GM12864 (cell line): Measurements from ENCODE around the gene IRGQ.

Experiments used
- DNase-seq: peaks from one replicate; pipeline ENCODE4 v3.0.0-alpha.2; 2011; ENCODE audit warnings: low read depth
- H3K4me3 ChIP-seq: 2 replicates; pipeline ENCODE4 v1.5.1; 2011; ENCODE audit warnings: mild to moderate bottlenecking, low read depth, low read length, control low read depth
- TF ChIP-seq, protein P1 (sequence below): IDR thresholded peaks from 2 replicates; pipeline ENCODE4 v1.5.1; 2011; ENCODE audit warnings: low read depth, mild to moderate bottlenecking, moderate library complexity, low read length, control low read depth, inconsistent platforms; ENCODE audit errors: missing control alignments

The IRGQ gene

DNA sequence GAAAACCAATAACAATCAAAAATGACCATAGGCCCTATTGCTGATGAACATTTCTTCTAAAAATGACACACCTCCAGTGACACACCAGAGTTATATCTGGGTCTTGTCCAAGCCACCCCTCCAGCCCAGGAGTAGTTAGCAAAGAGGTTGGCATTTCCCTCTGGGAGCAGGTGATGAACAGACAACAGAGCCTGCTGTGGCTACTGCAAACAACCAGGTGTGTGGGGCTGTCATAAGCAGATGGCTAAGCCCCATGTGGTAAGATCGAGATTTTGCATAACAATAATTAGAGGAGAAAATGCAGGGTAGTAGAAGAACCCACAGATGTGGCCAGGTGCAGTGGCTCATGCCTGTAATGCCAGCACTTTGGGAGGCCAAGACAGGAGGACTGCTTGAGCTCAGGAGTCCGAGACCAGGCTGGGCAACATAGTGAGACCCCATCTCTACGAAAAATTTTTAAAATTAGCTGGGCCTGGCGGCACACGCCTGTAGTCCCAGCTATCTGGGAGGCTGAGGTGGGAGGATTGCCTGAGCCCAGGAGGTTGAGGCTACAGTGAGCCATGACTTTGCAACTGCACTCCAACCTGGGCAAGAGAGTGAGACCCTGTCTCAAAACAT is 25.7 kb downstream of the IRGQ start:
- no peak overlapping the region for H3K4me3 ChIP-seq
- TF ChIP-seq, protein P1, sequence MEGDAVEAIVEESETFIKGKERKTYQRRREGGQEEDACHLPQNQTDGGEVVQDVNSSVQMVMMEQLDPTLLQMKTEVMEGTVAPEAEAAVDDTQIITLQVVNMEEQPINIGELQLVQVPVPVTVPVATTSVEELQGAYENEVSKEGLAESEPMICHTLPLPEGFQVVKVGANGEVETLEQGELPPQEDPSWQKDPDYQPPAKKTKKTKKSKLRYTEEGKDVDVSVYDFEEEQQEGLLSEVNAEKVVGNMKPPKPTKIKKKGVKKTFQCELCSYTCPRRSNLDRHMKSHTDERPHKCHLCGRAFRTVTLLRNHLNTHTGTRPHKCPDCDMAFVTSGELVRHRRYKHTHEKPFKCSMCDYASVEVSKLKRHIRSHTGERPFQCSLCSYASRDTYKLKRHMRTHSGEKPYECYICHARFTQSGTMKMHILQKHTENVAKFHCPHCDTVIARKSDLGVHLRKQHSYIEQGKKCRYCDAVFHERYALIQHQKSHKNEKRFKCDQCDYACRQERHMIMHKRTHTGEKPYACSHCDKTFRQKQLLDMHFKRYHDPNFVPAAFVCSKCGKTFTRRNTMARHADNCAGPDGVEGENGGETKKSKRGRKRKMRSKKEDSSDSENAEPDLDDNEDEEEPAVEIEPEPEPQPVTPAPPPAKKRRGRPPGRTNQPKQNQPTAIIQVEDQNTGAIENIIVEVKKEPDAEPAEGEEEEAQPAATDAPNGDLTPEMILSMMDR: no peak
- DNase-seq: no peak

DNA sequence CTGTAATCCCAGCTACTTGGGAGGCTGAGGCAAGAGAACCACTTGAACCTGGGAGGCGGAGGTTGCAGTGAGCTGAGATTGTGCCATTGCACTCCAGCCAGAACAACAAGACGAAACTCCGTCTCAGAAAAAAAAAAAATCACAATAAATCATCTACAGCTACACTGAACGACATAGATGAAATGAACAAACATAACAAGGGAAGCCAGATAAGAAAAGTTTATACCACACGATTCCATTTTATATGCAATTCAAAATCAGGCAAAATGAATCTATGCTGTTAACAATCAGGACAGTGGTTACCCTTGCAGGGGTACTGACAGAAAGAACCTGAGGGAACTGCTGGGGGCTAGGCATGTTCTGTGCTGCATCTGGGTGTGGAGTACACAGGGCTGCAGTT is 26.3 kb downstream of the IRGQ start:
- TF ChIP-seq, protein P1: no peak
- no peak overlapping the region for H3K4me3 ChIP-seq
- no peak for DNase-seq

DNA sequence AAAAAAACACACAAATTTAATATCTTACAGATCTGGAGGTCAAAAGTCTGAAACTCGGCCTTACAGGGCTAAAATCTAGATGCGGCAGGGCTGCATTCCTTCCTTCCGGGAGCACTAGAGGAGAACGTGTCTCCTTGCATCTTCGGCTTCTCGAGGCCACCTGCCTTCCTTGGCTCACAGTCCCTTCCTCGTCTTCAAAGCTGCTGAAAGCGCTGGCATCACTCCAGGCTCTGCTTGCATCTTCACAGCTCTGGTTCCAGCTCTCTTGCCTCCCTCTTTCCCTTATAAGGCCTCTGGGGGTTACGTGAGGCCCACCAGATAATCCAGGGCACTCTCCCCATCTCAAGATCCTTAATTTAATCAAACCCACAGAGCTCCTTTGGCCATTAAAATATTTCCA is 31.1 kb downstream of the IRGQ start:
- H3K4me3 ChIP-seq: no peak overlapping the region
- DNase-seq: no peak
- TF ChIP-seq, protein P1: no peak

DNA sequence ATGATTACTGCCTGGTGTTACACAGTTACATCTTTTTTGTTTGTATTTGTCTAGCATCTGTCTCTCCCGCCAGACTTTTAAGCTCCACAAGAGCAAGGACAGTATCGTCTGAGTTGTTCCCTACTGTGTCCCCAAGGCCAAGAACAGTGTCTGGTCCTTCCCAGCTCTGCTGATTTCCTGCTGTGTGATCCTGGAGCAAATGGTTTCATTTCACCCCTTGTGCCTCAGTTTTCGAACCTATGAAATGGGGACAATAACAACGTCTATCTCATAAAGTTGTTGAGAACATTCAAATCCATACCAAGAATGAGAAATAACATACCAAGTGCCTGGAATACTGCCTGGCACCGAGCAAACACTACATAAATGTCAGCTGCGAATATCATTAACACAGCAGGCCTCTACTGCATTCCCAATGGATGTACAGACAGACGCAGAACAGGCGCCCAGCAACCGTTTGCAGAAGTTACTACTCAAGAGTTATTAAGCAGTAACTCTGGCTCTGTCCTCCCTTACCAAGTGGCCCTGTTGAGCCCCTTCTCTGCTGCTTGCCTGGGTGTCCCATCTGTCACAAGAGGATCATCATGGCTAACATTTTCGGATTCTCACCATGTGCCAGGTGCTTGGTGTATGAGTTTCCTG is 32.0 kb downstream of the IRGQ start:
- no peak for DNase-seq
- TF ChIP-seq, protein P1: no peak
- no peak overlapping the region for H3K4me3 ChIP-seq

DNA sequence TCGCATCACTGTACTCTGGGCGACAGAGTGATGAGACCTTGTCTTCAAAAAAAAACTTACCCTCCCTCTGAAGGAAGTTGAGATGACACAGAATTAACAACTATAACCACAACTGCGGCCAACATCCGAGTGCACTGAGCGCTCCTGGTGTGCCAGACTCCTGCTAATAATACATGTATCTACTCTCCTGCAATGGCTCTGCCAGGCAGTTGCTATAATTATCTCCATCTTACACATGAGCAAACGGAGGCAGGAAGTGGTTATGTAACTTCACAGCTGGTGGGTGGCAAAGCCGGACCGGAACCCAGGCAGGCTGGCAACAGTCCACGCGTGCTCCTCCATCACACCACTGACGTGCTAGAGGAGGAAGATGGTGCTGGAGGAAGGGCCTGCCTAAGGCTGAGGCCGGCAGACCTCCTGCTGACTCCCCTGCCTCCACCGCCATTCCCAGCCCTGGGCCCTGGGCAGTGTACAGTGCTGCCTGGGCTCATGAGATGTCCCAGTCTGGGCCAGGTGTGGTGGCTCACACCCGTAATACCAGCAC is 33.2 kb downstream of the IRGQ start:
- DNase-seq: peak; percentile 48
- TF ChIP-seq, protein P1: no peak
- H3K4me3 ChIP-seq: no peak overlapping the region

DNA sequence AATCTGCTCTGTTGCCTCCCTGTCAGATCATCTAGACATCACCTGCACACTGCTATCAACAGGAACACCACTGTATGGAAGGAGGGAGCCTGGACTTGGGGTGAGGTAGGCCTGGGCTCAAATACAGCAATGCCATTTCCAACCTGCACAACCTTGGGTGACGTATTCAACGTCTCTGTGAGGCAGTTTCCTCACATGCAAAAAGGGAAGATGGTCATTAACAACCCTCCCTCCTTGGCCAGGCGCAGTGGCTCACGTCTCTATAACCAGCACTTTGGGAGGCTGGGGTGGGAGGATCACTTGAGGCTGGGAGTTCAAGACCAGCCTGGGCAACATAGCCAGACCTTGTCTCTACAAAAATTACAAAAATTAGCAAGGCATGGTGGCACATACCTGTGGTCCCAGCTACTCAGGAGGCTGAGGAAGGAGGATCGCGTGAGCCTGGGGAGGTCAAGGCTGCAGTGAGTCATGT is 33.7 kb downstream of the IRGQ start:
- TF ChIP-seq, protein P1: no peak
- H3K4me3 ChIP-seq: no peak overlapping the region
- DNase-seq: no peak
